Erythroblast (primary cell): ENCODE measurements around the gene CYP2F1.
"Not testable (repeated sequence)": the region's sequence is repeated elsewhere in the genome, so short reads cannot be mapped to it uniquely, and the experiment has no call there.

Experiments used
- GATA1 ChIP-seq: IDR thresholded peaks from 2 replicates; pipeline ENCODE4 v1.6.1; 2011; ENCODE audit warnings: low read depth, mild to moderate bottlenecking, control low read depth, low read length, moderate library complexity
- POLR2A ChIP-seq: IDR thresholded peaks from 2 replicates; pipeline ENCODE4 v1.6.1; 2011; ENCODE audit warnings: mild to moderate bottlenecking, low read length

GRCh38 chr19:41120929-41121911 lies 7.0 kb downstream of the CYP2F1 start:
- TF ChIP-seq POLR2A, GATA1: not testable (repeated sequence)
